Stimulated activated memory B cell treated with anti-CD40 and anti-IgM and Interleukin-4, amounts not matched to agents 10 μg/mL and 1 μg/mL and 100 μg/mL, for 72 hours (primary cell): ENCODE results near the gene SH3PXD2A.

Source experiments
- ATAC-seq: fragments of 150-1000 bp; cut with Tn5 transposase; 2 replicates; pipeline ENCODE4 v1.10.0; 2021
- H3K27ac Mint-ChIP-seq: one replicate; pipeline ENCODE4 v1.8.0; 2022; ENCODE audit warnings: mild to moderate bottlenecking, mixed read lengths
- H3K27me3 Mint-ChIP-seq: one replicate; pipeline ENCODE4 v1.8.0; 2022; ENCODE audit warnings: mixed read lengths
- H3K36me3 Mint-ChIP-seq: one replicate; pipeline ENCODE4 v1.8.0; 2022; ENCODE audit warnings: mixed read lengths
- H3K4me1 Mint-ChIP-seq: one replicate; pipeline ENCODE4 v1.8.0; 2022; ENCODE audit warnings: mixed read lengths
- H3K4me3 Mint-ChIP-seq: one replicate; pipeline ENCODE4 v1.8.0; 2022; ENCODE audit warnings: mild to moderate bottlenecking, moderate library complexity, mixed read lengths
- H3K9me3 Mint-ChIP-seq: one replicate; pipeline ENCODE4 v1.8.0; 2022; ENCODE audit warnings: mixed read lengths

The SH3PXD2A gene

DNA sequence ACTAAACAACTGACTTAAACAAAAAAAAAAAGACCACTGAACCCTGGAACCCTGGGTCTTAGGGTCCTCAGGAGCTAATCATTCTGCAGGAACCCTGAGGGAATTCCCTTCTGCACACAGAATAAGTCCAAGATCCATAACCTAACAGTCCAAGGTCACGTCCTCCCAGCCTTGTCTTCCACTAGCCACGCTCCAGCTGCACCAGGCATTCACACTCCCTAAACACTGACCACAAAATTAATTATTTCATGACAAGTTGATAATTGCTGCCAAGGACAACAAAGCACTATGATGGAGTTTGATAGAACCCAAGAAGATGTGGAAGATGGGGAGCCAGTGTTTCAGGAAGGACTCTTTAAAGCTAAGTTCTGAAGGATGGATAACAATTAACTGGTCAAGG, 130.6 kb downstream of the SH3PXD2A start:
- H3K27ac Mint-ChIP-seq = no peak overlapping the region
- ATAC-seq = no peak
- H3K4me3 Mint-ChIP-seq = no peak overlapping the region
- H3K36me3 Mint-ChIP-seq = no peaks in the 10 kb centered on the region
- no peaks in the 10 kb centered on the region for H3K9me3 Mint-ChIP-seq
- H3K4me1 Mint-ChIP-seq = no peaks in the 10 kb centered on the region
- H3K27me3 Mint-ChIP-seq = peaks cover 8% of the 10 kb centered on the region

DNA sequence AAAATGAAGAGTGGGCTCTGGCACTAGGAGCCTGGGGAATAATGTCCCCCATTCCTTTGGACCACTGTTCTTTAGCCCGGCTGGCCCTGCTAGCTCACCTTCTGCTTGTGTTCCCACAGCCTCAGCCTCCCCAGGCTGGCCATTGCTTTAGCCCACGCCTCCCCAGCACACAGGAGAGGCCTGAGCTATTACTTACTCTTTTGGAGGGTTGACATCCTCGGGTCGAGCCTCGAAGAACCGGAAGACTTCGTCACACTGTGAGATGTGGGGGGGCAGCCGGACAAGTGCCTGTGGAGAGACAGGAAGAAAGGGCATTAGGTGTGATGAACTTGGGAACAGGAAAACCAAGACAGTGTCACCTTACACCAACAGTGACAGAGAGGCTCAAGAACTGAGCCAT, 131.3 kb downstream of the SH3PXD2A start:
- H3K27me3 Mint-ChIP-seq = peaks cover 8% of the 10 kb centered on the region
- ATAC-seq = no peak
- H3K36me3 Mint-ChIP-seq = no peaks in the 10 kb centered on the region
- no peak overlapping the region for H3K4me3 Mint-ChIP-seq
- no peaks in the 10 kb centered on the region for H3K4me1 Mint-ChIP-seq
- H3K27ac Mint-ChIP-seq = no peak overlapping the region
- no peaks in the 10 kb centered on the region for H3K9me3 Mint-ChIP-seq

DNA sequence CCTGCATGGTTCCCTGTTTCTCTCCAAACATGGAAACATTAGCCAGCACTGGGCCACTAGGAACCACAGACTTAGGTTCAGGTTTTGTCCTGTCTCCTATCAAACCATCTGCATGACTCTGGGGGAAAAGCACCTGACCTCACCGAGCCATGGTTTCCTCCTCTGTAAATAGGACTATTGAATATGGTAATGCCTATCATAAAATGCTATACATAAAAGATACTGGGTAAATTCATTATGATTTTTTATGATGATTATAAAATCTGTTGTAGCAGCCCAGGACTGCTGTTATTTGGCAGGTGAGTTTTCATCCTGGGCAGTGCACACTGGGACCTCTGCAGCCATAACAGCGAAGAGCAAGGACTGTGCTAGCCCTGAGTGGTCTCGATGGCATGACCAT, 131.8 kb downstream of the SH3PXD2A start:
- Mint-ChIP-seq H3K4me1 (no peaks in the 10 kb centered on the region), H3K9me3 (no peaks in the 10 kb centered on the region), H3K27me3 (peaks cover 8% of the 10 kb centered on the region), H3K27ac (no peak overlapping the region), H3K36me3 (no peaks in the 10 kb centered on the region), H3K4me3 (no peak overlapping the region)
- ATAC-seq = no peak

DNA sequence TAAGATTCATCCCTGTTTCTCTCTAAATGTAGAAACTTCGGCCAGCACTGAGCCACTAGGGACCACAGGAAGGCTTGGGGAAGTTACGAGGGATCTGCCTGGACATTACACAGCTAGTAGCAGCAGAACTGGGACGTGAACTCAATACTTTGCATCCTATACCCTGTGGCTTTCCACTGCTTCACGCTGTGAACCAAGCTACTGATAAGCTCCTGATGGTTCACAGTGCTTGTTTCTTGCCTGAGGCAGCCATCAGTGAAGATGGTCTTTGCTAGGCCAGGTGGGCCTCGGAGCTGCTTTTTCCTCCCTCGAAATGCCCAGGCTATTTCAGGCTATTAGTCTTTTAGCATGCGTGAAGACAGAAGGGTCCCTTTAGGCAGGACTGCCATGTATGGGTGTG, 132.7 kb downstream of the SH3PXD2A start:
- Mint-ChIP-seq H3K36me3 (no peaks in the 10 kb centered on the region), H3K27ac (no peak overlapping the region), H3K4me1 (no peaks in the 10 kb centered on the region), H3K27me3 (peaks cover 8% of the 10 kb centered on the region), H3K4me3 (no peak overlapping the region), H3K9me3 (no peaks in the 10 kb centered on the region)
- no peak for ATAC-seq

DNA sequence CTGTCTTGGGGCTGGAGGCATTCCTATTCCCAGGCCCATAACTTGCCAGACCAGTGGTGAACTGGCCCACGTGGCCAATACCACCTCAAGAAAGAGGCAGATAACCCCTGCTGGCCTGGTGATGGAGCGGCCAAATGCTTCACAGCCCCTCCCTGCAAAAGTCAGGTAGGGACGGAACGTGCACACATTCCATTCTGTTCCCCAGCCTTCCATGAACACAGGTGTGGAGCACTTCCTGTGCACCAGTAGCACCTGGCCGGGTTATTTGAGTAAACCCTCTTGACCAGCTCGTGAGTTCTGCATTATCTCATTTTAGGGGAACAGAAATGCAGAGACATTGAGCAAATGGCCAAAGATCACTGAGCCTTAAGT, 134.4 kb downstream of the SH3PXD2A start:
- no peak overlapping the region for H3K27ac Mint-ChIP-seq
- peaks cover 8% of the 10 kb centered on the region for H3K27me3 Mint-ChIP-seq
- H3K4me1 Mint-ChIP-seq = no peaks in the 10 kb centered on the region
- H3K4me3 Mint-ChIP-seq = no peak overlapping the region
- H3K9me3 Mint-ChIP-seq = no peaks in the 10 kb centered on the region
- H3K36me3 Mint-ChIP-seq = no peaks in the 10 kb centered on the region
- no peak for ATAC-seq

DNA sequence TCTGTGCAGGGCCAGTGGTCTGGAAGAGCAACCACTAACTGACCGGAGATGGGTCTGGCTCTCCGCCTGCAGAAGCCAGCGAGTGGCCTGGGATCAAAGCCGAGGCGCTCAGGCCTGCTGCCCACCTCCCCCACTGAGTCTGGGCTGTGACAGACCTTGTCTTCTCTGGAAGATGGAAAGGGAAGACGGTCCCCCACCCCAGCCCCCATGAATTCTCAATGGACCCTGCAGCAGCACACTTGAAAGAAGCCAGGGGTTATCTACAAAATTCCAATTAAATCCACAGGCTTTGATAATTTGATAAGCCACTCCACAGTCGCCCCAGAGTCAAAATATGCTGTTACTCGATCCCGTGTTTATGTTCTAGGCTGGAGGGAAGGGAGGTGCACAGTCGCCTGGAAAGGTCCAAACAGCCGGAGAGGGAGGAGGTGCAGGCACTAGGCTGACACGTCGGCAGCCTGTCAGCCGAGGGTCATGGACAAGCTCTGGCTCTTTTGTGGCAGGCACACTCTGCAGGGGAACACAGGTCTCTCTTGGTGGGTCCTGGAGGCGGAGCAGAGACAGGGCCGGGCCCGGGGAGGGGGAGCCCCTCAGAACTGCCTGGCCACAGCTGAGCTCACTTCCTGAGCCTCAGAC, 134.9 kb downstream of the SH3PXD2A start:
- no peak overlapping the region for H3K27ac Mint-ChIP-seq
- H3K9me3 Mint-ChIP-seq = no peaks in the 10 kb centered on the region
- peaks cover 8% of the 10 kb centered on the region for H3K27me3 Mint-ChIP-seq
- ATAC-seq = no peak
- no peak overlapping the region for H3K4me3 Mint-ChIP-seq
- no peaks in the 10 kb centered on the region for H3K36me3 Mint-ChIP-seq
- no peaks in the 10 kb centered on the region for H3K4me1 Mint-ChIP-seq

DNA sequence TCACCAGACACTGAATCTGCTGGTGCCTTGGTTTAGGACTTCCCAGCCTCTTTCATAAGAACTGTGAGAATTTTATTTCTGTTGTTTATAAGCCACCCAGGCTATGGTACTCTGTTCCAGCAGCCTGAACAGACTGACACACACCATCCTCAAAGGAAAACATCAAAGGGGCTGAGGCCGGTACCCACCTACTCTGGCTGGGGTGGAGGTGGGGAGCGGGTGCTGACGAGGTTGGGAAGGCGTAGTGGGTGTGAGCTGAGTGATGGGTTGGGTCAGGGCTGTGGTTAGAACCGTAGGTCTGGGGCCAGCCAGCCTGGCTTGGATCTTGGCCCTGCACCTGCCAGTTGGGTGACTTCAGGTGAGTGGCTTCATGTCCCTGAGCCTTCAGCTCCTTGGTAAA, 136.3 kb downstream of the SH3PXD2A start:
- Mint-ChIP-seq H3K36me3 (no peaks in the 10 kb centered on the region), H3K9me3 (no peaks in the 10 kb centered on the region), H3K4me3 (no peak overlapping the region), H3K27me3 (peaks cover 8% of the 10 kb centered on the region), H3K27ac (no peak overlapping the region), H3K4me1 (no peaks in the 10 kb centered on the region)
- no peak for ATAC-seq

DNA sequence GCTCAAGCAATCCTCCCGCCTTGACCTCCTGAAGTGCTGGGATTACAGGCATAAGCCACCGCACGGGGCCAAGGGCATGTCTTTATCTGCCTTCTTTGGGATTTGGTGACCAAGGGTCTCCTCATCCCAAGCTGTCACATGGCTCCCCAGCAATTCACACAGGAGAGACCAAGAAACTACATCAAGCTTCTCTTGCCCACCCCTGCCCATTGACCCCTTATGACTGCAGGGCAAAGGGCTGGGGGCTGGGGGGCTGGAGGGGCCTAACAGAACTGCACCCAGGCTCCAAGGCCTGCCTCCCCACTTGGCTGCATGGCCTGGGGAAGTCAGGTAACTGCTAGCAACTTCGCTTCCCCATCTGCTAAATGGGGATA, 137.1 kb downstream of the SH3PXD2A start:
- Mint-ChIP-seq H3K36me3 (no peaks in the 10 kb centered on the region), H3K4me3 (no peak overlapping the region), H3K4me1 (no peaks in the 10 kb centered on the region), H3K27me3 (peaks cover 5% of the 10 kb centered on the region), H3K27ac (no peak overlapping the region), H3K9me3 (no peaks in the 10 kb centered on the region)
- no peak for ATAC-seq

DNA sequence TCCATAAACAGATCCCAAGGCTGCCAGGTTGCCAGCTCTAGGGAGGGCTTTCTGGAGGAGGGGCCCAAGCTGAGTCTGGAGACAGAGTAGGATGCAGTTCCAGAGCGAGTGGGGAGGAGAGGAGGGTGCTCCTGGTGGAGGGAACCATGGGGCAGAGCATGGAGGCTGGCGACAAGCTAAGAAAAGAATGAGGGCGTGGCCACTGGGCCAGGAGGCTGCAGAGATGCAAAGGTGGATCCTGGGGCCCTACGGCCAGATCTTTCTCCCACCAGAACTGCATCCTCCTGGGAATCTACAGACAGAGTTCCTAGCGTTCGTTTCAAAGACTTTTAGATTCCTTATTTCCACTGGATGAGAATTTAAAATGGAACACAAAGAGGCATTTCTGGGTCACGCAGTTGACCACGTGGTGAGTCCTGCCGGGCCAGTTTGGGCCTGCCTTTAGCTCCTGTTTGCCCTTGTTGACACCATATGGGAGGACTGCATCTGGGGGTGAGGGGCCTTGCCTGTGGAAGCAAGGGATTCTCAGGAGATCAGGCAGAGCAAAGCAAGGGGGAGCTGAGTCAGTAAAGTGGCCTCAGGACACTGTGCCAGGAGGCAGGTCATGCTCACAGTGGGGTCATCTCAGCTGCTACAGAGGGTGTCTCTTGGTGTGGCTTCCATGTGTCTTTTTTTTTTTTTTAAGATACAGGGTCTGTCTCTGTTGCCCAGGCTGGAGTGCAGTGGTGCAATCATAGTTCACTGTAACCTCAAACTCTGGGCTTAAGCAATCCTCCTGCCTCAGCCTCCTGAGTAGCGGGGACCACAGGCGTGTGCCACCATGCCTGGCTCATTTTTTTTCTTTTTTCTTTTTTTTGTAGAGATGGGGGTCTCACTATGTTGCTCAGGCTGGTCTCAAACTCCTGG, 137.8 kb downstream of the SH3PXD2A start:
- Mint-ChIP-seq H3K27ac (no peak overlapping the region), H3K4me1 (no peaks in the 10 kb centered on the region), H3K36me3 (no peaks in the 10 kb centered on the region), H3K27me3 (no peaks in the 10 kb centered on the region), H3K4me3 (no peak overlapping the region), H3K9me3 (no peaks in the 10 kb centered on the region)
- ATAC-seq = no peak

DNA sequence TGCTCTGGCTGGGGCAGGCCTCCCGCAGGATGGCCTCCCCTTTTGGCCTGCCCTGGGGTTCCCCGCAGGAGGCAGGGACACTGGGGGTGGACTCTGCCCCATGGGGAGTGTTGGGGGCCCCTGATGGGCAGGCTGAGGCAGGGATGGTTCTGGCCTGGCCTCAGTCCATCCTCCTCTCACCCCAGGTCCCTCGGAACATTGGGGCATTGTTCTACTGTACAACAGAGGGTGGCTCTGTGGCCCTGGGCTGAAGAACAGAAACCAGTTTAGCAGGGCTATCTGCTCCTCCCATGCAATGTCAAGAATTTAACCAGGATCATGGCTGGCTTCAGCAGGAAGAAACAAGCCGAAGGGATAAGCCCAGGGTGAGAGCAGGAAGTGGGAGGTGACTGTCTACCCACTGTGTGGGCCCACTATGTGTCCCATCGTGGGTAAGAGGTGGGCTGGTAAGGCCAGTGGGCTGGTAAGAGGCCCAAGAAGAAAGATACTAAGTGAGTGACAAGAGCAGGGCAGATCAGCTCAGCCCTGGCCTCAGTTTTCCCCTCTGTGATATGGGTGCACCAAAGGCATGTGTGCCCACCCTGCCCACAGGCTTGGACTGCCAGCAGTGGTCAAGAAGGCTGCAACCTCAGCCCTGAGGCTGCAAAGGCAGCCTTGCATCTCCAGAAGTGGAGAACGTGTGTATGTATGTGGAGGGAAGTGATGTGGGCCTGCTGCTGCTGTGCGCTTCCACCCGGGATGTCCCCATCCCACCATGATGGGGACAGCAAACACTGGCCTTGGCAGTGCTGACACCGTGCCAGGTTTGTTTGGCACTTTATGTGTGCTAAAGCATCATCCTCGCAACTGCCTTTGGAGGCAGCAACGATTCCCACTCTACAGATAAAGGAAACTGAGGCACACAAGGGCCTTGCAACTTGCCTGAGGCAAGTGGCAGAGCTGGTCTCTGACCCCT, 138.9 kb downstream of the SH3PXD2A start:
- ATAC-seq = no peak
- Mint-ChIP-seq H3K9me3 (no peaks in the 10 kb centered on the region), H3K4me3 (no peak overlapping the region), H3K27ac (no peak overlapping the region), H3K36me3 (no peaks in the 10 kb centered on the region), H3K27me3 (no peaks in the 10 kb centered on the region), H3K4me1 (no peaks in the 10 kb centered on the region)

DNA sequence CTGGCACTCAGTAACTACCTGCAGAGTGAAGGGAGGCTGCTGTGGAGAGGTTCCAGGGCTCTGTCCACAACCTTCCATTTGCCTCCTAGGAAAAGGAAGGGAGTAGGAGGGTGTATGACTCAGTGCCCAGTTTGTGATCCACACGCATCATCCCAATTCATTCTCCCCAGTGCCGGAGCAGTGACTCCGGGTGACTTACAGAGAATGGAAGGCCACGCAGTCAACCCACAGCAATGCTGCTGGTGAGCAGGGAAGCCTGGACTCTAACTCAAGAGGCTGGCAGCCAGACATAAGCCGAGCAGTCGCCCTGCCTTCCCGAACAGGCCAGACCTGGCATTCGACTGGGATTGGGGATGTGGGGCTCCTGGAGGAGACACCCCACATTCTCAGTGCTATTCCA, 139.9 kb downstream of the SH3PXD2A start:
- Mint-ChIP-seq H3K4me1 (no peaks in the 10 kb centered on the region), H3K9me3 (no peaks in the 10 kb centered on the region), H3K4me3 (no peak overlapping the region), H3K27me3 (no peaks in the 10 kb centered on the region), H3K27ac (no peak overlapping the region), H3K36me3 (no peaks in the 10 kb centered on the region)
- no peak for ATAC-seq

DNA sequence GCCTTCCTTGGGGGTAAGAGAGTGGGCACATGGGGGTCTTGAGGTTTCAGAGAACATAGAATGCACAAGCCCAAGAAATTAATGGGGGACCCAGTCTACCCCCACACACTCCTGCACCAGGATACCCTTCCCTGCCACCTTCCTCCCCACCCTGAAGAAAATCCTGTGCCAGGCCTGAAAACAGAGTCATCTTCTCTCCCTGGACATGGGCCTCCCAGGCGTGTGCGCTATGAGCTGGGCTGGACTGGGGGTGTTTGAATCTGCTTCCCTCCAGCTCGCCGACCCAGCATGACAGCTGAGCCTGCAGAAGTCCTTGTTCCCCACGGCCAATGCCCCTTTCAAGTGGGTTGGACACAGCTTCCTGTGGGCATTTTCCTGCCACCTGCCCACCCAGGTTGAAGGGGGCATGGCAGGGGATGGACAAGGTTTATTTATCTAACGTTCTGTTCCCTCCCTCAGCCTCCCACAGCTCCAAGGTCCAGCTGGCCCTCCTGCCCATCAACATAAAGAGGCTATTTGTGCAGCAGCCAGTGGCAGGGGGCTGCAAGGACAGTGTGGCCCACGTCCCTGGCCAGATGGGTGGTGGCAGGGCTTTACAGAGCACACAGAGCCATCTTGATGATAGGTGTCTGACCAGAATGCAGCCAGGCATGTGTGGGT, 141.0 kb downstream of the SH3PXD2A start:
- H3K4me1 Mint-ChIP-seq = no peaks in the 10 kb centered on the region
- no peak overlapping the region for H3K27ac Mint-ChIP-seq
- H3K27me3 Mint-ChIP-seq = peaks cover 6% of the 10 kb centered on the region
- no peak for ATAC-seq
- H3K4me3 Mint-ChIP-seq = no peak overlapping the region
- no peaks in the 10 kb centered on the region for H3K9me3 Mint-ChIP-seq
- H3K36me3 Mint-ChIP-seq = no peaks in the 10 kb centered on the region

DNA sequence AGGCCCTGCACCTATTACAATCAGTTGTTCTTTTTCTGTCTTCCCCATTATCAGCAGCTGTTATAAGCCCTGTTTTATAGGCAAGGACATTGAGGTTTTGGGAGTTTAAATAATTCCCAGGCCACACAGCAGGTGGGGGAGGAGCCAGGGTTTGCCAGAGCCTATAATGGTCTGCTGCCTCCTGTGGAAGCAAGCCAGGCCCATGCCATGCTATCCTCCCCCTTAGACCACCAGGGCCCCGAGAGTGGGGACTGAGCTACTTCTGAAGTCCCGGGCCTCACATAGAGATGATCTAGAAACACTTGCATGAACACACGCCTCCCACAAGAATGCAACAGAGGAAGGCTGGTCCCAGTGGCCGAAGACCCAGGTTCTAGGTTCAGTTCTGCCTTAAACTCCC, 141.7 kb downstream of the SH3PXD2A start:
- H3K27ac Mint-ChIP-seq = no peak overlapping the region
- no peak overlapping the region for H3K4me3 Mint-ChIP-seq
- H3K9me3 Mint-ChIP-seq = no peaks in the 10 kb centered on the region
- no peaks in the 10 kb centered on the region for H3K4me1 Mint-ChIP-seq
- no peak for ATAC-seq
- H3K27me3 Mint-ChIP-seq = peaks cover 13% of the 10 kb centered on the region
- no peaks in the 10 kb centered on the region for H3K36me3 Mint-ChIP-seq

DNA sequence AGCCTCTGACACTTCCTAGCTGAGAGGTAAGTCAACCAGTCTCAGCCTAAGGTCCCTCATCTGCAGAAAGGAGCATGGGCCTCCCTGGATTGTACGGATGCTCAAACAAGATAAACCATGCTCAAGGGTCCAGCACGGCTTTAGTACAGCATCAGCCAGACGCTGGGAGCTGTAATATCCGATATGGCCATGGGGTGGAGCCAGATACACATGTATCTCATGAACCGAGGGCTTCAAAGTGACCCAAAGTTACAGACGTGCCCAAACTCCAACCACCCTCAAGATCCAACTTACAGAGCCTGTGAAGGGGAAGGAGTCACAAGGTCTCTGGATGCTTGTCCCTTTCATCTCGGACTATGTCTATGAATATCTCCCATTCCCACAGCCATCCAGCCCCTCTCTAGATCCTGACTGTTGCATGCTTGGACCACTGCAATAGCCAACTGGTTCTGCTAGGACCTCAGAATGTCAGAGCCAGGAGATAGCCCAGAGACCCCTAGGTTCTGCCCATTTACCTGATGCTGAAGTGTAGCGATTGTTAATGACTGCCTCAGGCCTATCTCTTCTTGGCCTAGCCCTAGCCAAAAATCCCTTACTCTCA, 142.4 kb downstream of the SH3PXD2A start:
- ATAC-seq = peak; percentile 72
- Mint-ChIP-seq H3K27me3 (peaks cover 17% of the 10 kb centered on the region), H3K4me3 (no peak overlapping the region), H3K27ac (no peak overlapping the region), H3K9me3 (no peaks in the 10 kb centered on the region), H3K4me1 (no peaks in the 10 kb centered on the region), H3K36me3 (no peaks in the 10 kb centered on the region)

DNA sequence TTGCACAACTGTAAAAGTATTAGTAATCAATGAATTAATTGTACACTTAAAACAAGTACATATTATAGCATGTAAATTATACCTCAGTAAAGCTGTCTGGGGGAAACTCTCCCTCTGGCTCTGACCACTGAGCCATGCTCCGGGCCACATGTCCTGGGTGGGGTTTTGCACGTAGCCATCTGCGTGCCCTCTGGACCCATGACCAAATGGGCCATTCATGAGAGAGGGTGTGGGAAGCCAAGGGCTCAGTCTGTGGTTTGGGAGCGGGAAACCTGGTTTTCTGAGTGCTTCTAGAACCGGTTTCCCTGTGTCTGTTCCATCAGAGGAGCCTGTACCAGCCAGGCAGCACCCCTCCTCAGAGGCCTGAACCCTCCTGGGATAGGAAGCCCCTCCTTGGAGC, 143.2 kb downstream of the SH3PXD2A start:
- Mint-ChIP-seq H3K4me1 (no peaks in the 10 kb centered on the region), H3K36me3 (no peaks in the 10 kb centered on the region), H3K27ac (no peak overlapping the region), H3K4me3 (no peak overlapping the region), H3K9me3 (no peaks in the 10 kb centered on the region), H3K27me3 (peaks cover 22% of the 10 kb centered on the region)
- no peak for ATAC-seq
